ENCODE measurements around the gene ZNF451. TPM values are rescaled to one million over a fixed set of nuclear protein-coding genes. Genes with fewer than 3 reads are reported as not detected.
"Not testable (repeated sequence)": the region's sequence is repeated elsewhere in the genome, so short reads cannot be mapped to it uniquely, and the experiment has no call there.

Gene ZNF451
- 94.6 TPM for total RNA-seq

DNA sequence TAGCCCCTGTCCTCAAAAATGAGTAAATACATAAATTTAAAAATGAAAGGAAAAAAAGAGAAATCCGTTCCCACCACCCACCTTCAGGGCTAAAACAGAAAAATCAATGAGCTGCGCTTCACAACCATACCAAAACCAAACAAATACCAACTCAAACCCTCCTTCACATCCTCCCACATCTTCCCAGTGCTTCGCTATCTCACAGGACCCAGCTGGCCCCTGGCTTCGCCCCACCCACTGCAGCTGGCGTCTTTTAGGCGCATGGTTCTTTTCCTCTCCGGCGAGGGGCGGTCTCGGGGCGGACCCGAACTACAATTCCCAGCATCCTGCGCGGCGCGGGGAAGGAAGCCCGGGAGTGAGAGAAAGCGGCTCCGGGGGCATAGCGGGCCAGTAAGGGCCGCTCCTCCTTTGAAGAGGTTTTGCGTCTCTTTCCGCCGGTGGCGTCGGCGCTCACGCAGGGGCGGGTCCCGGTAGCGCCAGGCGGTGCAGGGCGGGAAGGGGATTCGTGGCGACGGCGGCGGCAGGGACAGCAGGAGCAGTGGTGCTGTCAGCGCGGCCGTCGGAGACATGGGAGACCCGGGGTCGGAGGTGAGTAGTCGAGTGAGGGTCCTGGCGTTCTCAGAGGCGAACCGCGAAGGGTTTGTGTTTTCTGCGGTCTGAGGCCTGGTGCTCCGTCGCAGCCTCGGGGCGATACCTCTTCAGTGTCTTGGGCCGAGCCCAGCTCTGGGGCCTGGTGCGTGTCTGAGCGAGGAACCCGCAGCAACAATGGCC, at the start of gene ZNF451:
Gene ZNF451 (plus strand): TSS at position 502 of the 771 bp plus-strand sequence. CDS start 66 bp downstream, at position 568.
- DNase-seq = peak; percentile 99

DNA sequence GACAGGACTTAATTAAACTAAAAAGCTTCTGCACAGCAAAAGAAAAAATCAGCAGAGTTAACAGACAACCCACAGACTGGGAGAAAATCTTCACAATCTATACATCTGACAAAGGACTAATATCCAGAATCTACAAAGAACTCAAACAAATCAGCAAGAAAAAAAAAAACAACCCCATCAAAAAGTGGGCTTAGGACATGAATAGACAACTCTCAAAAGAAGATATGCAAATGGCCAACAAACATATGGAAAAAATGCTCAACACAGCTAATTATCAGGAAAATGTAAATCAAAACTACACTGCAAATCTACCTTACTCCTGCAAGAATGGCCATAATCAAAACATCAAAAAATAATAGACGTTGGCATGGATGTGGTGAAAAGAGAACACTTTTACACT, 45.9 kb upstream of the ZNF451 start:
- DNase-seq = not testable (repeated sequence)

GRCh38 chr6:57044568-57044967, 45.4 kb upstream of the ZNF451 start:
- DNase-seq = no peak

- peak; percentile 96 for DNase-seq
Observed at GRCh38 chr6:57046332-57047256, 43.4 kb upstream of the ZNF451 start, which contains the start of gene KIAA1586. KIAA1586 (plus strand) TSS chr6:57046693; CDS start chr6:57046756, 63 bp downstream.

GRCh38 chr6:57047257-57047585, 42.8 kb upstream of the ZNF451 start:
- not testable (repeated sequence) for DNase-seq

GRCh38 chr6:57047859-57048258, 42.1 kb upstream of the ZNF451 start:
- not testable (repeated sequence) for DNase-seq

DNA sequence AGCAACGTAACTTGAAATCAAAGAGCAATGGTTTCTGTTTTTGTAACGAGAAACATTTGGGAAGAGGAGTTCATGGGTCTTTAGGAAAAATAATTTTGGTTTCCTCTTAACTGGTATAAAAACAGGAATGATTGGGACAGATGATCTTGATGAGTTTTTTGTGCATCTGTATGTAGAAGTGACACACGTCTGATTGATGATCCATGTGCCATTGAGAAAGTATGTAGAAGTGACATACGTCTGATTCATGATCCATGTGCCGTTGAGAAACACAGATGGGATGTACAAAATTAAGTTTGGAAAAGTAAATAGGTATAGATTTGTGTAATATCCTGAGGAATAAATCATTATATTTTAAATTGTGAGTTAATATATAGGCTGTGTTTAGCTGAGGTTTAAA, 41.4 kb upstream of the ZNF451 start:
- DNase-seq = no peak

- no peak for DNase-seq
Observed at GRCh38 chr6:57063847-57064246, 26.1 kb upstream of the ZNF451 start.

DNA sequence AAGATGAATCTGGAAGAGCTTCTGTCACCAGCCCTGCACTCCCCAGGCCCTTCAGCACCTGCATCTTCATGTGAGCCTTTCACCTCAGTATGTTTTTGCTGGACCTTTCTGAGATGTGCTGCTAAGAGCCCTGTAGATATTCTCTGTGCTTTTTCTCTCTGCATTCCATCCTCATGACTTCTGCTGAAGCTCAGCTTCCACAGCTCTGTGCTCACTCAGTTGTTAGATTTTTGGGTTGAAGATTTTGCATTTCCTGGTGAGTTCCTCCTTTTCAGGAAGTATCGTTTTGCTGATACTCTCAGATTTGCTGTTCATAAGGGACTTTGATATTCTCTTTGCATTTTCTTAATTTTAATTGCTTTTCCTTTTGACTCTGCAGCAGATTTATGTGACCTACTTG, 25.2 kb upstream of the ZNF451 start:
- no peak for DNase-seq

DNA sequence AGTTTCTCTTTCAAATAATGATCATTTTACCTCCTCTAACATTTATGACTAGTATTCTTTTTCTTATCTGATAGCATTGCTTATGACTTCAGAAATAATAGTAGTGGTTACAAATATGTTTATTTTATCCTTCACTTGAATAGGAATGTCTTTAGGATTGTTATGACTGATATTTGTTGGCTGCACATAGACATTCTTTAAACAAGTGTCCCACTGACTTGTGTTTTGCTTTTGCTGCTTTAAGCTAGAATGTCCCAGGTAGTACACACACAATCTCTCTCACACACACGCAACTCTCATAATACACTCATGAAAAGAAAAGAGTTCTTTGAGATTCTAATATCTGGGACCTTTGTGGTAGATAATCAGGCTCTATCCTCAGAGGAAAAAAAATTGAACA, 21.9 kb upstream of the ZNF451 start:
- no peak for DNase-seq

DNA sequence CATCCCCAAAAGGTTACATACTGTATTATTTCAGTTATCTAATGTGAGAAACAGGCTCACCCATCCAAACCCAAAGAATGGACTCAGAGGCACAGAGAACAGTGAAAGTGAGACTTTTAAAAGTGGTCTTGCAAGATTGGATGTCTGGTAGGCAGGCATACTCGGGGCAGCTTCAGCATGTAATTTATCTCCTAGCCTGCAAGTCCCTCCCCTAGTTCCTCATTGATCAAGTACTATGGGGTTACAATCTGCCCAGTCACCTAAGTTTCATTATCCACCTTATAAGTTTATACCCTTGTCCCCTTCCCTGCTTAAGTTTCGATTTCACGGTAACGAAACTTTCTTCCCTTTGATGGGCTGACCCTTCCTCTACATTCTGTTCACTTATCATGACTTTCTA, 20.8 kb upstream of the ZNF451 start:
- no peak for DNase-seq

GRCh38 chr6:57069920-57070331, 20.1 kb upstream of the ZNF451 start:
- no peak for DNase-seq

GRCh38 chr6:57072108-57072507, 17.9 kb upstream of the ZNF451 start:
- DNase-seq = no peak

DNA sequence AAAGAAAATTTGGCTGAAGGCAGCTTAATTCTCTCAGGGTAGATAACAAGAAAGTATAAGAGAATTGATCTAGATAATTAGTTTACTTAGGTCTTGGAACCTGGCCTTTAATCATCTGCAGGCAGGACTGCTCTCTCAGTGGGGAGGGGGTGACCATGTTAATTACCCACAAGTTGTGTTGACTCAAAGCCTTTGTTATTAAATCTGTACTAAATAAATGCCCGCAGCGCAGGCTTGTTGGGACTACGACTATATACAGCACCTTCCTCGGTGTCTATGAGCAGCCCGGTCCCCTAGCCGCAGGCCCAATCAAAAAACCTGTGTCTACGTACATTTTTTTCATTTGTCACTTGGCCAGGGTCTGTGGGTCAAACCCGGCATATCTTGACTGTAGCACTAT, 15.6 kb upstream of the ZNF451 start:
- no peak for DNase-seq

DNA sequence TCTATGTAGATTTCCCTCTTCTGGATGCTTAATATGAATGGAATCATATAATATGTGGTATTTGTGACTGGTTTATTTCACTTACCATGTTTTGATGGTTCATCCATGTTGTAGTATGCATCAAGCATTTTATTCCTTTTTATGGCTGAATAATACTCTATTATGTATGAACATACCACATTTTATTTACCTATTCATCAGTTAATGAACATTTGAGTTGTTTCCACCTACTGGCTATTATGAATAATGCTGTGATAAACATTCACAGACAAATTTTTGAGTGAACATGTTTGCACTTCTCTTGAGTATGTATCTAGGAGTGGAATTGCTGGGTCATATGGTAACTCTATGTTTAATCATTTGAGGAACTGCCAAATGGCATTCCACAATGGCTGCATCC, 14.9 kb upstream of the ZNF451 start:
- no peak for DNase-seq

DNA sequence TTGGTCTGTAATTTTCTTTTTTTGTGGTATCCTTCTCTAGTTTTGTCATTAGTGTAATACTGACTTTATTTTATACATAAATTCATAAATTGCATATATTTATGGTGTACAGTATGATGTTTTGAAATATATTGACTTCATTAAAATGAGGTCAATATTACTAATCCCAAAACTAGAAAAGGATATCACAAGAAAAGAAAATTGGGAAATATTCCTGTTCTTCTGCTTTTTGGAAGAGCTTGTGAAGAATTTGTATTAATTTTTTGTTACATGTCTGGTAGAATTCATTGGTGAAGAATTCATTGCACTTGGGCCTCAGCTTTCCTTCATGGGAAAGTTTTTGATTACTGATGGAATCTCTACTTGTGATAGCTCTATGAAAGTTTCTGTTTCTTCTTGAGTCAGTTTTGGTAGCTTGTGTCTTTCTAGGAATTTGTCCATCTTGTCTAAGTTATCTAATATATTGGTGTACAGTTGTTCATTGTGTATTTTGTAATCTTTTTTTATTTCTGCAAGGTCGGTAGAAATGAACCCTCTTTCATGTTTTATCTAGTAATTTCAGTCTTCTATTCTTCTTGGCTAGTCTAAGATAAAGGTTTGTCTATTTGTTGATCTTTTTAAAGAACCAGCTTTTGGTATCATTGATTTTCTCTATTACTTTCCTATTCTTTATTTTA, 11.3 kb upstream of the ZNF451 start:
- DNase-seq = no peak

DNA sequence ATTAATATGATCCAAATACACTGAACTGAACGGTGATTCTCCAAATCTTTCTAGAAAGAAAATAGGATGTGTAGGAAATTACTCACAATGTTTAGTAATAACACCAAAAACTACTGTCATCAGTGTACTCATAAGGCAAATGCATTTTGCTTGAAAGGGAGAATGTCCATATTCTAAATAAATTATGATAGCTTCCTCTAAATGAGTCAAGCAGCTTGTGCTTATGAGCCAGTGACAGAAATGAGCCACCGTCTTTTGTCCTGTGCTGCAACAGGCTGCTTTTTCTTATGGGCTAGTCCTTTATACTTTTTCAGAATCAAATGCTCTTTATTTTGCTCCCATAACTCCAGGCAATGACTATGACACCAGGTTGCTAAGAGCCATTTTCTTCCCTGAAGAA, 4.5 kb upstream of the ZNF451 start:
- DNase-seq = no peak

GRCh38 chr6:57086843-57087242, 3.1 kb upstream of the ZNF451 start:
- DNase-seq = no peak

- no peak for DNase-seq
Observed at GRCh38 chr6:57087916-57088315, 2.1 kb upstream of the ZNF451 start.

DNA sequence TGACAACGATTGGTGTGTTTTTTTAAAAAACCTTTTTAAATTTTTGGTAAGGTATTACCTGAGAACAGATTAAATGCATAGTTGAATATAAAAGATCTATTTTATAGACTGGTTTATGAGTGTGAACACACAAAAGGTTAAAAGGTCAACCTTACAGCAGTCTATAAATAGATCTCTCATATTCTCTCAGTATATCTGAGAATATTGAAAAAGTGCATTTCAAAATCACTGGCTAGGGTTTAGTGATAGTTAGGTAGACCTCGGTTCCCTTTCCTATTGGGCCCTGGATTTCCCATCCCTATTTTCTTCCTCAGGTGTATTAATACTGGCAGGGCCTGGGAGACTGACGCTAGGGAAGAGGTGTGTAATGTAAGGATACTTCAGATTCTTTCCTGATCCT, 723 bp upstream of the ZNF451 start:
- no peak for DNase-seq

GRCh38 chr6:57090458-57091067, 575 bp downstream of the ZNF451 start:
- DNase-seq = not testable (repeated sequence)

- not testable (repeated sequence) for DNase-seq
Observed at GRCh38 chr6:57091375-57091774, 1.4 kb downstream of the ZNF451 start.
